Measurements from ENCODE around the gene KCNG3. TPM values are rescaled to one million over a fixed set of nuclear protein-coding genes. Genes with fewer than 3 reads are reported as not detected.

The KCNG3 gene
- total RNA-seq, 1 experiment from 2014 or later, result 1.3 TPM

DNA sequence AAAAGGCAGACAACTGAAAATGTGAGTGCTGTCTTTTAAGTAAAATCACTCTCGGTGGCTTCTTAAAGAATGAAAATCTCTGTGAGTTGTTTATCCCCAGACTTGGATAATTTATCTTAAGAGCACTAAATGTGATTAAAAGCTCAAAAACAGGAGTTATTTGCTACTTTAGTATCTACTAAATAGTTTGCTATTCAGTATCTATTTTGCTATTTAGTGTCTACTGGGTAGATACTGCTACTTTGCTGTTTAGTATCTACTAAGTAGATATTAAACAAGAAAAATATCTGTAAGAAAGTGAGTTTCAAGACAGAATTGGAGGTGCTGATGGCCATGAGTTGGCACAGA, 1.4 kb upstream of the KCNG3 start:
- Histone ChIP-seq H3F3A (ENCODE audit: insufficient read depth, low read depth) (peaks cover 16% of the 10 kb centered on the region; the same call in 1 of the 2 replicates), H3K4me3 (peak overlapping the region; percentile 48), H3K4me2 (peak overlapping the region; percentile 94), H3K9me3 (ENCODE audit: insufficient read depth, low read depth) (no peaks in the 10 kb centered on the region), H3K27me3 (ENCODE audit: insufficient read depth, low read depth) (no peaks in the 10 kb centered on the region), H4K20me1 (ENCODE audit: insufficient read depth) (no peaks in the 10 kb centered on the region), H3K79me2 (ENCODE audit: low read depth) (no peaks in the 10 kb centered on the region; the same call in 1 of the 2 replicates), H3K27ac (peak overlapping the region; percentile 7; the same call in 1 of the 2 replicates), H2AFZ (peak overlapping the region; percentile 59), H3K9me2 (ENCODE audit: insufficient read depth) (no peaks in the 10 kb centered on the region), H3K36me3 (ENCODE audit: low read depth) (no peaks in the 10 kb centered on the region), H3K4me1 (replicated peaks; ENCODE audit: insufficient read depth) (peaks cover 25% of the 10 kb centered on the region)
- ChIA-PET CTCF (interaction anchor here (1.1 kb wide), 1 partner anchor 92 kb away, joined by 3 read pairs; no protein-coding TSS in a partner anchor), POLR2A (ENCODE audit: unreplicated experiment) (no interaction called here)
- TF ChIP-seq CTCF (conservative IDR thresholded peaks at IDR 0.05) (0 out of 2 replicates have a peak, but pooled peaks have one; percentile 43), EZH2 (IDR thresholded peaks at IDR 0.05; ENCODE audit: low read depth) (no peak)
- intact Hi-C loops (cut with micrococcal nuclease; ENCODE audit: unreplicated experiment), result loop anchor here (1.0 to 2.0 kb wide), 3 partner anchors 68 to 316 kb away; no protein-coding TSS in a partner anchor
- DNase-seq, result no peak
- BruUV-seq (replicated peaks), result no TSS peak

GRCh38 chr2:42494355-42495233, 812 bp upstream of the KCNG3 start:
- CTCF ChIA-PET, result interaction anchor here (1.1 kb wide), 1 partner anchor 93 kb away, joined by 3 read pairs; no protein-coding TSS in a partner anchor
- TSS peak; percentile 66 for BruUV-seq (replicated peaks)
- Histone ChIP-seq H3K9me3 (ENCODE audit: insufficient read depth, low read depth) (no peaks in the 10 kb centered on the region), H3K27ac (peak overlapping the region; percentile 68), H3K4me2 (peak overlapping the region; percentile 94), H3K27me3 (ENCODE audit: insufficient read depth, low read depth) (no peaks in the 10 kb centered on the region), H3K4me3 (peak overlapping the region; percentile 89), H3K79me2 (ENCODE audit: low read depth) (no peaks in the 10 kb centered on the region; the same call in 1 of the 2 replicates), H2AFZ (peak overlapping the region; percentile 98), H3K4me1 (replicated peaks; ENCODE audit: insufficient read depth) (peaks cover 25% of the 10 kb centered on the region), H4K20me1 (ENCODE audit: insufficient read depth) (no peaks in the 10 kb centered on the region), H3K9me2 (ENCODE audit: insufficient read depth) (no peaks in the 10 kb centered on the region), H3K36me3 (ENCODE audit: low read depth) (no peaks in the 10 kb centered on the region), H3F3A (ENCODE audit: insufficient read depth, low read depth) (peaks cover 16% of the 10 kb centered on the region; the same call in 1 of the 2 replicates)
- no peak for TF ChIP-seq EZH2 (IDR thresholded peaks at IDR 0.05; ENCODE audit: low read depth)
- peak; percentile 96 for TF ChIP-seq CTCF (conservative IDR thresholded peaks at IDR 0.05)
- intact Hi-C loops (cut with micrococcal nuclease; ENCODE audit: unreplicated experiment), result loop anchor here (1.0 to 5.0 kb wide), 5 partner anchors 68 to 397 kb away; partner anchors contain the start of gene COX7A2L
- POLR2A ChIA-PET (ENCODE audit: unreplicated experiment), result no interaction called here
- peak; percentile 93 to 99 for DNase-seq

GRCh38 chr2:42492691-42493467, 903 bp downstream of the KCNG3 start:
- H3K4me2 ChIP-seq, result peak overlapping the region; percentile 94
- H3K36me3 ChIP-seq (ENCODE audit: low read depth), result no peaks in the 10 kb centered on the region
- H3F3A ChIP-seq (ENCODE audit: insufficient read depth, low read depth), result peaks cover 17% of the 10 kb centered on the region; the same call in 1 of the 2 replicates
- BruUV-seq (replicated peaks), result no TSS peak
- no peaks in the 10 kb centered on the region for H3K9me2 ChIP-seq (ENCODE audit: insufficient read depth)
- ChIA-PET POLR2A (ENCODE audit: unreplicated experiment) (interaction anchor here (0.6 kb wide), 1 partner anchor 678 kb away, joined by 24 read pairs; no protein-coding TSS in a partner anchor), CTCF (interaction anchor here (0.6 kb wide), 2 partner anchors 634 to 1050 kb away, joined by 3 to 7 read pairs; no protein-coding TSS in a partner anchor)
- no peaks in the 10 kb centered on the region for H3K9me3 ChIP-seq (ENCODE audit: insufficient read depth, low read depth)
- TF ChIP-seq CTCF (conservative IDR thresholded peaks at IDR 0.05) (no peak), EZH2 (IDR thresholded peaks at IDR 0.05; ENCODE audit: low read depth) (no peak)
- H3K4me3 ChIP-seq, result peak overlapping the region; percentile 89; the same call in 1 of the 2 replicates
- no peak overlapping the region for H3K27ac ChIP-seq
- H4K20me1 ChIP-seq (ENCODE audit: insufficient read depth), result no peaks in the 10 kb centered on the region
- peak in 1 of 2 experiments; percentile 33 for DNase-seq
- peaks cover 25% of the 10 kb centered on the region for H3K4me1 ChIP-seq (replicated peaks; ENCODE audit: insufficient read depth)
- peak overlapping the region; percentile 98; the same call in 1 of the 2 replicates for H2AFZ ChIP-seq
- no peaks in the 10 kb centered on the region for H3K27me3 ChIP-seq (ENCODE audit: insufficient read depth, low read depth)
- H3K79me2 ChIP-seq (ENCODE audit: low read depth), result no peaks in the 10 kb centered on the region; the same call in 1 of the 2 replicates
- intact Hi-C loops (cut with micrococcal nuclease; ENCODE audit: unreplicated experiment), result loop anchor here (5.0 kb wide), 1 partner anchor 396 kb away; no protein-coding TSS in a partner anchor

Measured in PC-9 (cell line).